BJ (cell line): ENCODE measurements around the gene B4GALT4. TPM values are rescaled to one million over a fixed set of nuclear protein-coding genes. Genes with fewer than 3 reads are reported as not detected.

Experiments
- CTCF ChIA-PET: fragments of 350-600 bp; formaldehyde crosslinking; extraction: SDS; loops from one replicate; lab custom pipeline; 2021; ENCODE audit warnings: antibody characterized with exemption, inconsistent platforms; lab: Yijun Ruan, JAX
- POLR2A ChIA-PET: fragments of 300-600 bp; sonication (Branson Sonifier 250); formaldehyde crosslinking; extraction: SDS; loops from one replicate; lab custom pipeline; 2021; ENCODE audit warnings: antibody characterized with exemption; lab: Charles Lee
- DNase-seq: peaks from one replicate; pipeline ENCODE4 v3.0.0-alpha.2; 2011; ENCODE audit warnings: low read depth
- H3K27me3 ChIP-seq: 2 replicates; pipeline ENCODE4 v1.6.0; 2011; ENCODE audit warnings: low read length; ENCODE audit not compliant: control insufficient read depth, insufficient read depth
- H3K36me3 ChIP-seq: 2 replicates; pipeline ENCODE4 v1.5.1; 2011; ENCODE audit warnings: low read length; ENCODE audit not compliant: control insufficient read depth, insufficient read depth
- H3K4me3 ChIP-seq: 2 replicates; pipeline ENCODE4 v1.5.1; 2011; ENCODE audit warnings: low read depth, mild to moderate bottlenecking, control low read depth, low read length
- polyA plus RNA-seq: library from polyadenylated mRNA; depleted of rRNA; stranded (reverse); fragments of >200 nt; gene quantifications from 2 replicates; pipeline ENCODE4 v1.2.3, GENCODE V29; 2011
- TF ChIP-seq, protein P1 (sequence below): IDR thresholded peaks from 2 replicates; pipeline ENCODE4 v1.5.1; 2011; ENCODE audit warnings: low read depth, mild to moderate bottlenecking, control low read depth, inconsistent platforms, low read length, moderate library complexity; ENCODE audit not compliant: insufficient read depth

B4GALT4 gene
- polyA plus RNA-seq, 1 experiment: 20.9 TPM

DNA sequence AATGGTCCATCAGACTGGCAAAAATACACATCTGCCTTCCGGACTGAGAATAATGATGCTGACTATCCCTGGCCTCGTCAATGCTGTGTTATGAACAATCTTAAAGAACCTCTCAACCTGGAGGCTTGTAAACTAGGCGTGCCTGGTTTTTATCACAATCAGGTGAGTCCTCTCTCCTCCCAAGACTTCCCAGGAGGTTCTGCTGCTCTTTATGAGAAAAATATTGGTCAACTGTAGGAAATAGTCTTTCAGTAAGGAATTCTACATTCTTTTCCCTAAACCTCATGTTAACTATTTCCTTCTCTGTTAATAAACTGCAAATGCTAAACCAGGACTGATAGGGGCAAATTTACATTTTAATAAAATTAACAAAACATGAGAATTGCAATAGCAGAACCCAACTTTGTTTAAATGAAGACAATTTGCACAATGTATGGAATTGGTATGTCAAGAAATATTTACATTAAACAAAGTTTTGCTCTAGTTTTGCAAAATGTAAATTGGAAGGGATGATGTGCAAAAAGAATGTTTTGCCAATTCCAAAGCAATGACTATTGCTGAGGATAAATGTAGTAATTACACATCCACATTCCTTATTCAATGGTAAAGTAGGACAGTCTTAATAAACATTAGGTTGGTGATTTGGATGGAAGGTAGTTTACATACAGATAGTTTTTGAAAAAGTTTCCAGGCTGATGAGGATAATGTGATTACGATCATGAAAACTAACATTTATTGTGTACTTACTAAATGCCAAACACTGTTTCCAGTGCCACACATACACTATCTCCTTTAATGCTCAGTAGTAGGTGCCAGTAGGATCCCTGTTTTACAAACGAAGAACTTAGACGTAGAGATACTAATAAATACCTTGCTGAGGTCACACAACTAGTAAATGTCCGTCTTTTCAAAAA lies 46.2 kb downstream of the B4GALT4 start:
- ChIA-PET POLR2A (no interaction called here), CTCF (interaction anchor here (0.8 kb wide), 1 partner anchor 48 kb away, joined by 3 read pairs; no protein-coding TSS in a partner anchor)
- TF ChIP-seq, protein P1, sequence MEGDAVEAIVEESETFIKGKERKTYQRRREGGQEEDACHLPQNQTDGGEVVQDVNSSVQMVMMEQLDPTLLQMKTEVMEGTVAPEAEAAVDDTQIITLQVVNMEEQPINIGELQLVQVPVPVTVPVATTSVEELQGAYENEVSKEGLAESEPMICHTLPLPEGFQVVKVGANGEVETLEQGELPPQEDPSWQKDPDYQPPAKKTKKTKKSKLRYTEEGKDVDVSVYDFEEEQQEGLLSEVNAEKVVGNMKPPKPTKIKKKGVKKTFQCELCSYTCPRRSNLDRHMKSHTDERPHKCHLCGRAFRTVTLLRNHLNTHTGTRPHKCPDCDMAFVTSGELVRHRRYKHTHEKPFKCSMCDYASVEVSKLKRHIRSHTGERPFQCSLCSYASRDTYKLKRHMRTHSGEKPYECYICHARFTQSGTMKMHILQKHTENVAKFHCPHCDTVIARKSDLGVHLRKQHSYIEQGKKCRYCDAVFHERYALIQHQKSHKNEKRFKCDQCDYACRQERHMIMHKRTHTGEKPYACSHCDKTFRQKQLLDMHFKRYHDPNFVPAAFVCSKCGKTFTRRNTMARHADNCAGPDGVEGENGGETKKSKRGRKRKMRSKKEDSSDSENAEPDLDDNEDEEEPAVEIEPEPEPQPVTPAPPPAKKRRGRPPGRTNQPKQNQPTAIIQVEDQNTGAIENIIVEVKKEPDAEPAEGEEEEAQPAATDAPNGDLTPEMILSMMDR: no peak
- Histone ChIP-seq H3K27me3 (no peaks in the 10 kb centered on the region), H3K36me3 (no peaks in the 10 kb centered on the region), H3K4me3 (no peak overlapping the region)
- DNase-seq: no peak

DNA sequence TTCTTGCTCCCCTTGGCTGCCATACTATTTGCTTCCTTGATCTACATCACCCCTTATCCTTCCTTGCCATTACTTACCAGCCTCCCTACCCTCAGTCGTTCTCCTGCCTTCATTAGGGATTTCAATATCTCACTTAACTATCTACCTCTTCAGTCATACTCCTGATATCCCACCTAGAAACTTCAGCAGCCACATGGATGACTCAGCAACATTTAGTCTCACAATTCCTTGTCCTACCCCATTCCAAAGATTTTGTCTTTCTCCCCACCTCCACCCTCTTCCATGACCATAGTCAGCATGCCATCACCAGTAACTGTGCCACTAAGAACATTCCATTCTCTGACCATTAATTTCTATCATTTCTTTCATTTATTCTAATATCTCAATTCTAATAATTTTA lies 48.9 kb downstream of the B4GALT4 start:
- POLR2A ChIA-PET: no interaction called here
- no peaks in the 10 kb centered on the region for H3K27me3 ChIP-seq
- DNase-seq: no peak
- no peaks in the 10 kb centered on the region for H3K36me3 ChIP-seq
- TF ChIP-seq, protein P1: no peak
- CTCF ChIA-PET: interaction anchor here (0.7 kb wide), 1 partner anchor 18 kb away, joined by 3 read pairs; the partner anchor contains the start of gene UPK1B
- H3K4me3 ChIP-seq: no peak overlapping the region

DNA sequence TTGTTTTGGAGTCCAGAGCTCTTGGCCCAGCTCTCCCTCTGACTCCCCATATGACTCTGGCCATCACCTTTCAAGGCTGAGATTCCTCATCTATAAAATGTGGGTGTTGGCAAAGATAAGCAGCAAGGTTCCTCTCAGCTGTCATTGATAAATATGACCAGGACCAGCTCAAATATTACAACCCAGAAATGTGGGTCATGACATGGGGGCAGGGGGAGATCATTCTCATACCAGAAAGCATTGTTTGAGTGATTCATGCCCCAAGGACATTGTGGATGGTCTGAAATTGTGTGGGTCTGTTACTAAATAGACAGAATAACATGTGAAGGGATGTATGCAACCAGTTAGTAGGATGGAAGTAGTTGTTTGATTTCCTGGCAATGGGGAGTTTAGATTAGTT lies 53.4 kb downstream of the B4GALT4 start:
- CTCF ChIA-PET: no interaction called here
- Histone ChIP-seq H3K36me3 (no peaks in the 10 kb centered on the region), H3K27me3 (no peaks in the 10 kb centered on the region), H3K4me3 (no peak overlapping the region)
- TF ChIP-seq, protein P1: no peak
- DNase-seq: no peak
- POLR2A ChIA-PET: no interaction called here

DNA sequence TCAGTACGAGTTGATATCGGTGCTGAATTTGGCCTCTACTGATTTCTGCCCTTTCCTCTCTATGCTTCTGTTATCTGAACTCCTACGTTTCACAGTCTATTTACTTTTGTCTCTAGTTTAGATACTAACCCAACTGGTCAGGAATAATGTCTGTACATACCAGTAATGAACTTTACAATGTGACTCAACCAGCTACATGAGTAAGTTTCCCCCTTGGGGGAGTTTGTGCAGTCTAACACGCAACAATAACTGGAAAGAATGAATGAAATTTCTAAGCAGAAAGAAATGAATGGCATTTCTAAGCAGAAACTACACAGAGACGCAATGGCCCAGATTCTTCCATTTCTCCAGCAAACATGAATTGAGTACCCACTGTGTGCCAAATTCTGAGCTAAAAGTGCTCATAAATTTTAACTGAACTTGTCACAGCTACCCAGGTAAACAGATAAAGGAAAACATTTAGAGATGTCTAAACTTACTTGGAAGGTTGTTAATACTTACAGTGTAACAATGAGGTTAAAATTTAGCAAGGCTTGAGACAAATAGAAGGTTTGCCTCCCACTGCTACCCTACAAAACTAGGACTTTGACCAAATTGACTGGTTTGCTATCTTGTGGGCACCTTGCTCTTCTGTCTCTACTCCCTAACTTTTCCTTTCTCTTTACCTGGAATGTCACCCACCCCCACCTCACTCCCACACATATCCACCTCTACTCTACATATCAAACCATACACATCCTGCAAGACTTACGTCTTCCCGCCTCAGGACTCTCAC lies 55.7 kb downstream of the B4GALT4 start:
- H3K27me3 ChIP-seq: no peaks in the 10 kb centered on the region
- DNase-seq: peak; percentile 86
- ChIA-PET POLR2A (interaction anchor here (0.6 kb wide), 1 partner anchor 12 kb away, joined by 3 read pairs; no protein-coding TSS in a partner anchor), CTCF (interaction anchor here (0.8 kb wide), 1 partner anchor 56 kb away, joined by 4 read pairs; the partner anchor contains the start of gene B4GALT4)
- TF ChIP-seq, protein P1: no peak
- no peaks in the 10 kb centered on the region for H3K36me3 ChIP-seq
- H3K4me3 ChIP-seq: no peak overlapping the region
